HepG2 (cell line): ENCODE results near the gene BID.

ENCODE experiments used
- BORCS8-MEF2B ChIP-seq: sonication (generic); formaldehyde crosslinking; IDR thresholded peaks from 2 replicates; pipeline ENCODE4 v1.8.0; 2022; ENCODE audit warnings: mild to moderate bottlenecking, missing genetic modification reagents
- CTCF ChIP-seq: sonication (generic); formaldehyde crosslinking; IDR thresholded peaks from 2 replicates; pipeline ENCODE4 v1.5.0; 2020; ENCODE audit warnings: mild to moderate bottlenecking, missing genetic modification reagents, moderate library complexity
- EP300 ChIP-seq, 3 experiments: sonication (generic) in 1 of 3; formaldehyde crosslinking in 1 of 3; IDR thresholded peaks; 2 replicates each; pipeline versions ENCODE4 v1.5.1 to v1.6.1; 2011 to 2020; ENCODE audit warnings: low read depth in 2 of 3, low read length in 2 of 3, borderline replicate concordance in 1 of 3, improper control_type of control experiment in 1 of 3, mild to moderate bottlenecking in 1 of 3, missing genetic modification reagents in 1 of 3, moderate library complexity in 1 of 3
- GABPA ChIP-seq, 2 experiments: IDR thresholded peaks; 2 replicates each; pipeline ENCODE4 v1.6.1; 2011 to 2016; ENCODE audit warnings: low read depth in 2 of 2, low read length in 1 of 2, missing biosample characterization in 1 of 2, missing genetic modification characterization in 1 of 2
- HOXA7 ChIP-seq: sonication (generic); formaldehyde crosslinking; IDR thresholded peaks from 2 replicates; pipeline ENCODE4 v1.8.1; 2022; ENCODE audit warnings: mild to moderate bottlenecking, missing genetic modification reagents, moderate library complexity
- MYC ChIP-seq: sonication (generic); formaldehyde crosslinking; IDR thresholded peaks from 2 replicates; pipeline ENCODE4 v1.9.0; 2021; ENCODE audit warnings: missing genetic modification reagents, borderline replicate concordance
- MZF1 ChIP-seq: sonication (generic); formaldehyde crosslinking; IDR thresholded peaks from 2 replicates; pipeline ENCODE4 v1.8.1; 2023; ENCODE audit warnings: mild to moderate bottlenecking, missing genetic modification reagents, borderline replicate concordance
- NR2C2 ChIP-seq: sonication (generic); formaldehyde crosslinking; IDR thresholded peaks from 2 replicates; pipeline ENCODE4 v1.4.0; 2020; ENCODE audit warnings: missing genetic modification reagents, mild to moderate bottlenecking, moderate library complexity, borderline replicate concordance
- YY1 ChIP-seq: IDR thresholded peaks from 2 replicates; pipeline ENCODE4 v1.6.1; 2011; ENCODE audit warnings: low read length, low read depth, moderate library complexity, mild to moderate bottlenecking; ENCODE audit not compliant: insufficient read depth, insufficient replicate concordance
- ZFAT ChIP-seq: sonication (generic); formaldehyde crosslinking; conservative IDR thresholded peaks from 2 replicates; pipeline ENCODE4 v1.8.1; 2023; ENCODE audit warnings: missing genetic modification reagents, inconsistent platforms
- ZNF296 ChIP-seq: sonication (generic); formaldehyde crosslinking; conservative IDR thresholded peaks from 2 replicates; pipeline ENCODE4 v1.5.0; 2020; ENCODE audit warnings: mild to moderate bottlenecking, missing genetic modification reagents
- TF ChIP-seq, protein P1 (sequence below), 2 experiments: sonication (generic) in 1 of 2; formaldehyde crosslinking in 1 of 2; IDR thresholded peaks; 2 replicates each; pipeline versions ENCODE4 v1.4.0 to v1.6.1; 2016 to 2020; ENCODE audit warnings: borderline replicate concordance in 1 of 2, low read depth in 1 of 2, mild to moderate bottlenecking in 1 of 2, missing genetic modification reagents in 1 of 2
- TF ChIP-seq, protein P2 (sequence below): IDR thresholded peaks from 2 replicates; pipeline ENCODE4 v1.6.1; 2012; ENCODE audit warnings: inconsistent platforms

GRCh38 chr22:17694193-17694592 lies 80.1 kb downstream of the BID start:
- TF ChIP-seq YY1 = no peak
- TF ChIP-seq, protein P1, sequence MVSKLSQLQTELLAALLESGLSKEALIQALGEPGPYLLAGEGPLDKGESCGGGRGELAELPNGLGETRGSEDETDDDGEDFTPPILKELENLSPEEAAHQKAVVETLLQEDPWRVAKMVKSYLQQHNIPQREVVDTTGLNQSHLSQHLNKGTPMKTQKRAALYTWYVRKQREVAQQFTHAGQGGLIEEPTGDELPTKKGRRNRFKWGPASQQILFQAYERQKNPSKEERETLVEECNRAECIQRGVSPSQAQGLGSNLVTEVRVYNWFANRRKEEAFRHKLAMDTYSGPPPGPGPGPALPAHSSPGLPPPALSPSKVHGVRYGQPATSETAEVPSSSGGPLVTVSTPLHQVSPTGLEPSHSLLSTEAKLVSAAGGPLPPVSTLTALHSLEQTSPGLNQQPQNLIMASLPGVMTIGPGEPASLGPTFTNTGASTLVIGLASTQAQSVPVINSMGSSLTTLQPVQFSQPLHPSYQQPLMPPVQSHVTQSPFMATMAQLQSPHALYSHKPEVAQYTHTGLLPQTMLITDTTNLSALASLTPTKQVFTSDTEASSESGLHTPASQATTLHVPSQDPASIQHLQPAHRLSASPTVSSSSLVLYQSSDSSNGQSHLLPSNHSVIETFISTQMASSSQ (IDR thresholded peaks at IDR 0.05; ENCODE audit: low read depth) = no peak
- TF ChIP-seq, protein P1 (CRISPR knock-in tag; IDR thresholded peaks at IDR 0.05; ENCODE audit: borderline replicate concordance) = no peak
- no peak for TF ChIP-seq CTCF (CRISPR knock-in tag)
- no peak for TF ChIP-seq MYC
- no peak for TF ChIP-seq ZFAT (CRISPR knock-in tag)
- no peak for TF ChIP-seq NR2C2 (CRISPR knock-in tag)
- no peak for TF ChIP-seq MZF1 (CRISPR knock-in tag)
- no peak for TF ChIP-seq ZNF296 (CRISPR knock-in tag)
- no peak for TF ChIP-seq EP300 (IDR thresholded peaks at IDR 0.05; ENCODE audit: low read depth in 2 of 2, low read length in 2 of 2)
- TF ChIP-seq EP300 (CRISPR knock-in tag; IDR thresholded peaks at IDR 0.05; ENCODE audit: borderline replicate concordance) = no peak
- no peak for TF ChIP-seq GABPA (IDR thresholded peaks at IDR 0.05; ENCODE audit: low read depth, low read length)
- TF ChIP-seq GABPA (CRISPR knock-in tag; IDR thresholded peaks at IDR 0.05; ENCODE audit: low read depth) = no peak
- no peak for TF ChIP-seq HOXA7
- no peak for TF ChIP-seq BORCS8-MEF2B
- TF ChIP-seq, protein P2, sequence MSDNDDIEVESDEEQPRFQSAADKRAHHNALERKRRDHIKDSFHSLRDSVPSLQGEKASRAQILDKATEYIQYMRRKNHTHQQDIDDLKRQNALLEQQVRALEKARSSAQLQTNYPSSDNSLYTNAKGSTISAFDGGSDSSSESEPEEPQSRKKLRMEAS = no peak
